CD4-positive, alpha-beta T cell treated with Interleukin-4 for 4 hours (primary cell): ENCODE measurements around the gene AGPAT4.
"Not testable (repeated sequence)": the region's sequence is repeated elsewhere in the genome, so short reads cannot be mapped to it uniquely, and the experiment has no call there.

ENCODE experiments used
- DNase-seq: peaks from one replicate; pipeline ENCODE4 v3.0.0-alpha.2; 2020

The AGPAT4 gene

GRCh38 chr6:161273752-161274487 lies at the start of gene AGPAT4:
Gene AGPAT4, minus strand, starts transcription at chr6:161274061. Its CDS starts 41,848 bp downstream, at chr6:161232213.
- peak; percentile 89 for DNase-seq

GRCh38 chr6:161319231-161319630 lies 45.4 kb upstream of the AGPAT4 start:
- no peak for DNase-seq

GRCh38 chr6:161318456-161318855 lies 44.6 kb upstream of the AGPAT4 start:
- no peak for DNase-seq

GRCh38 chr6:161316531-161316930 lies 42.7 kb upstream of the AGPAT4 start:
- DNase-seq, result no peak

GRCh38 chr6:161315246-161315917 lies 41.5 kb upstream of the AGPAT4 start:
- not testable (repeated sequence) for DNase-seq

GRCh38 chr6:161314541-161315245 lies 40.8 kb upstream of the AGPAT4 start:
- not testable (repeated sequence) for DNase-seq

- no peak for DNase-seq
Measured at GRCh38 chr6:161313940-161314509, 40.2 kb upstream of the AGPAT4 start.

GRCh38 chr6:161313475-161313874 lies 39.6 kb upstream of the AGPAT4 start:
- not testable (repeated sequence) for DNase-seq

- not testable (repeated sequence) for DNase-seq
Measured at GRCh38 chr6:161309774-161310173, 35.9 kb upstream of the AGPAT4 start.

GRCh38 chr6:161308075-161308655 lies 34.3 kb upstream of the AGPAT4 start:
- DNase-seq, result no peak

GRCh38 chr6:161305860-161306259 lies 32.0 kb upstream of the AGPAT4 start:
- no peak for DNase-seq

GRCh38 chr6:161303628-161304340 lies 29.9 kb upstream of the AGPAT4 start:
- DNase-seq, result no peak

GRCh38 chr6:161302949-161303348 lies 29.1 kb upstream of the AGPAT4 start:
- no peak for DNase-seq

- no peak for DNase-seq
Measured at GRCh38 chr6:161301338-161301737, 27.5 kb upstream of the AGPAT4 start.

GRCh38 chr6:161300823-161301222 lies 27.0 kb upstream of the AGPAT4 start:
- DNase-seq, result no peak

- no peak for DNase-seq
Measured at GRCh38 chr6:161299726-161300125, 25.9 kb upstream of the AGPAT4 start.

GRCh38 chr6:161295784-161296183 lies 21.9 kb upstream of the AGPAT4 start:
- no peak for DNase-seq

GRCh38 chr6:161292650-161293281 lies 18.9 kb upstream of the AGPAT4 start:
- DNase-seq, result no peak

GRCh38 chr6:161292145-161292544 lies 18.3 kb upstream of the AGPAT4 start:
- DNase-seq, result no peak

GRCh38 chr6:161290751-161291150 lies 16.9 kb upstream of the AGPAT4 start:
- no peak for DNase-seq

GRCh38 chr6:161284653-161285052 lies 10.8 kb upstream of the AGPAT4 start:
- DNase-seq, result no peak

- DNase-seq, result no peak
Measured at GRCh38 chr6:161281092-161281491, 7.2 kb upstream of the AGPAT4 start.
